H1 (cell line): ENCODE measurements around the gene PTBP3. TPM values are rescaled to one million over a fixed set of nuclear protein-coding genes. Genes with fewer than 3 reads are reported as not detected.

Experiments
- KDM5A ChIP-seq: fragments of 200-600 bp; IDR thresholded peaks from 2 replicates; pipeline ENCODE4 v1.7.1; 2012; ENCODE audit warnings: mild to moderate bottlenecking, low read length, inconsistent platforms, mixed read lengths
- TAF7 ChIP-seq: optimal IDR thresholded peaks from 2 replicates; pipeline ENCODE3; 2011; ENCODE audit warnings: low read depth, mild to moderate bottlenecking, inconsistent platforms, low read length, moderate library complexity, borderline replicate concordance
- polyA plus RNA-seq, 7 experiments: library from polyadenylated mRNA; depleted of rRNA in 3 of 7; stranded (reverse) in 5 of 7; unstranded in 2 of 7; fragments of >200 nt in 5 of 7; fragments of 200-250 nt in 2 of 7; gene quantifications; 1 replicate in 5 of 7; 2 replicates in 1 of 7; 4 replicates in 1 of 7; pipeline versions ENCODE4 v1.2.1 to v1.2.3, GENCODE V29; 2011 to 2013; ENCODE audit warnings: missing spikeins in 2 of 7, mixed read lengths in 2 of 7
- total RNA-seq: library from RNA; stranded (reverse); fragmentation: NEBNext Ultra II Directional; extraction: Animal tissue kit (Norgen Biotek cat#: 25700); gene quantifications from 2 replicates; pipeline ENCODE4 v1.2.1, GENCODE V29; 2021

PTBP3 gene
- total and polyA plus RNA-seq, 2 of the 8 experiments (the other 6 are each of a cell fraction or from before 2014, with no cell fraction given), result 51.0 to 124 TPM

- TF ChIP-seq TAF7 (no peak), KDM5A (no peak)
- TF ChIP-seq, all 59 proteins: peak for 0
These were observed 34.0 kb upstream of the PTBP3 start (continued) for GRCh38 chr9:112367465-112367864.
